T-cell (primary cell): Measurements from ENCODE around the gene AGAP1. TPM values are rescaled to one million over a fixed set of nuclear protein-coding genes. Genes with fewer than 3 reads are reported as not detected.
A peak's percentile ranks its signal among the peaks of the same experiment; 100 is the strongest.

Source experiments
- ATAC-seq, 4 experiments: fragments of 200-7000 bp in 3 of 4; fragments of 150-1000 bp in 1 of 4; cut with Tn5 transposase; replicated peaks in 1 of 4; 1 replicate in 3 of 4; 2 replicates in 1 of 4; pipeline ENCODE4 v1.10.0; 2021; ENCODE audit warnings: moderate library complexity in 3 of 4, mild to moderate bottlenecking in 2 of 4, moderate number of reproducible peaks in 1 of 4
- CTCF ChIA-PET, 2 donors: fragments of 300-600 bp; sonication (Branson Sonifier 250); formaldehyde crosslinking; loops; one replicate each; lab custom pipeline; 2022; ENCODE audit warnings: antibody characterized with exemption in 2 of 2; lab: Charles Lee
- POLR2A ChIA-PET, 2 donors: fragments of 300-600 bp; sonication (Branson Sonifier 250); formaldehyde crosslinking; loops; one replicate each; lab custom pipeline; 2022; ENCODE audit warnings: antibody characterized with exemption in 2 of 2; lab: Charles Lee
- DNase-seq, 35 experiments: peaks; one replicate each; pipeline versions ENCODE4 v3.0.0 to v3.0.0-alpha.2; 2013 to 2023
- H3K27ac ChIP-seq: one replicate; pipeline ENCODE4 v1.5.1; 2013; ENCODE audit warnings: low read length
- H3K27me3 ChIP-seq, 2 experiments: replicated peaks in 1 of 2; 1 replicate in 1 of 2; 2 replicates in 1 of 2; pipeline versions ENCODE4 v1.6.1 to v1.7.0; 2013; ENCODE audit warnings: low read length in 1 of 2, mixed read lengths in 1 of 2; ENCODE audit not compliant: control insufficient read depth in 2 of 2, insufficient read depth in 2 of 2; ENCODE audit errors: extremely low read depth in 1 of 2
- H3K36me3 ChIP-seq, 2 donors: 1 replicate in 1 of 2; 2 replicates in 1 of 2; pipeline versions ENCODE4 v1.6.1 to v1.7.0; 2013; ENCODE audit warnings: low read length in 1 of 2; ENCODE audit not compliant: control insufficient read depth in 2 of 2, insufficient read depth in 1 of 2; ENCODE audit errors: extremely low read depth in 1 of 2
- H3K4me1 ChIP-seq, 2 experiments: 1 replicate in 1 of 2; 2 replicates in 1 of 2; pipeline versions ENCODE4 v1.6.1 to v1.7.0; 2013; ENCODE audit warnings: low read length in 2 of 2, mixed read lengths in 1 of 2; ENCODE audit not compliant: insufficient read depth in 2 of 2, control insufficient read depth in 1 of 2; ENCODE audit errors: extremely low read depth in 1 of 2
- H3K4me3 ChIP-seq, 2 donors: 1 replicate in 1 of 2; 2 replicates in 1 of 2; pipeline versions ENCODE4 v1.5.1 to v1.7.0; 2013; ENCODE audit warnings: mild to moderate bottlenecking in 2 of 2, low read length in 1 of 2, moderate library complexity in 1 of 2; ENCODE audit not compliant: control insufficient read depth in 1 of 2; ENCODE audit errors: extremely low read depth in 1 of 2
- H3K9me3 ChIP-seq: 2 replicates; pipeline ENCODE4 v1.7.0; 2013
- H3K27ac Mint-ChIP-seq, 2 donors: one replicate each; pipeline ENCODE4 v1.8.0; 2020 to 2021; ENCODE audit warnings: mild to moderate bottlenecking in 2 of 2, mixed read lengths in 2 of 2
- H3K27me3 Mint-ChIP-seq, 2 donors: one replicate each; pipeline ENCODE4 v1.8.0; 2021 to 2022; ENCODE audit warnings: mixed read lengths in 2 of 2
- H3K36me3 Mint-ChIP-seq: one replicate; pipeline ENCODE4 v1.8.0; 2021; ENCODE audit warnings: mixed read lengths
- H3K4me1 Mint-ChIP-seq, 3 donors: one replicate each; pipeline ENCODE4 v1.8.0; 2020 to 2022; ENCODE audit warnings: mixed read lengths in 3 of 3, mild to moderate bottlenecking in 1 of 3
- H3K4me3 Mint-ChIP-seq, 3 donors: one replicate each; pipeline ENCODE4 v1.8.0; 2020 to 2022; ENCODE audit warnings: mild to moderate bottlenecking in 3 of 3, mixed read lengths in 3 of 3, moderate library complexity in 3 of 3
- H3K9me3 Mint-ChIP-seq, 3 donors: one replicate each; pipeline ENCODE4 v1.8.0; 2020 to 2022; ENCODE audit warnings: mixed read lengths in 3 of 3
- WGBS: methylation state at CpG from one replicate; pipeline ENCODE4 v1.1.5; 2013; ENCODE audit warnings: missing lambda C conversion rate; ENCODE audit not compliant: insufficient coverage; 5-methylcytosine and 5-hydroxymethylcytosine counted together
- total RNA-seq, 35 experiments: library from RNA in 6 of 35; stranded (reverse) in 6 of 35; fragments of 120-200 nt in 1 of 35; gene quantifications; one replicate each; pipeline versions ENCODE4 v1.2.1 to v1.2.4 and lab custom pipeline; 2013 to 2026

The AGAP1 gene
- total RNA-seq (10 to 100 TPM in 1 of 5 donors, 1 to 10 TPM in 4; 3.9 to 15.6 (median 5.2) TPM), total RNA-seq (lab: John Stamatoyannopoulos, UW) (1.2 to 12.0 (median 5.9) reads per million in 29 experiments)
- total RNA-seq (2013) = 7.8 TPM

GRCh38 chr2:235493775-235494715 lies at the start of gene AGAP1:
AGAP1 (plus strand) TSS chr2:235494043.
- CTCF ChIA-PET = no interaction called here
- H3K9me3 Mint-ChIP-seq = no peaks in the 10 kb centered on the region
- H3K4me3 ChIP-seq = peak within 1 kb of the TSS in 1 of 2 donors; percentile 46
- H3K9me3 ChIP-seq = no peaks in the 10 kb centered on the region
- 1% methylated on average over 154 of the region's 156 CpGs for WGBS
- no peaks in the 10 kb centered on the region for H3K36me3 Mint-ChIP-seq
- H3K27ac Mint-ChIP-seq = no peak within 1 kb of the TSS
- ATAC-seq = peak in 3 of 4 experiments; percentile 64 to 73 (median 65)
- peaks cover 16 to 22% (median 17%) of the 10 kb centered on the region in 3 donors for H3K4me1 Mint-ChIP-seq
- H3K27me3 ChIP-seq = peaks cover 19 to 58% of the 10 kb centered on the region in 2 experiments
- POLR2A ChIA-PET = no interaction called here
- peaks cover 0 to 17% of the 10 kb centered on the region in 2 experiments for H3K4me1 ChIP-seq
- H3K27ac ChIP-seq = no peak within 1 kb of the TSS
- peak within 1 kb of the TSS; percentile 75 to 86 (median 80) for H3K4me3 Mint-ChIP-seq
- peak in 4 of 35 experiments; percentile 2 to 19 (median 12) for DNase-seq
- peaks cover 54 to 68% of the 10 kb centered on the region in 2 donors for H3K27me3 Mint-ChIP-seq
- H3K36me3 ChIP-seq = no peaks in the 10 kb centered on the region

GRCh38 chr2:235444101-235444597 lies 49.7 kb upstream of the AGAP1 start:
- 80% methylated on average over 4 of the region's 7 CpGs for WGBS
- ChIA-PET POLR2A (no interaction called here), CTCF (no interaction called here)
- no peak overlapping the region for H3K4me3 Mint-ChIP-seq
- Histone ChIP-seq H3K27me3 (peaks cover 0 to 13% of the 10 kb centered on the region in 2 experiments), H3K9me3 (no peaks in the 10 kb centered on the region), H3K27ac (no peak overlapping the region), H3K4me1 (no peaks in the 10 kb centered on the region), H3K4me3 (no peak overlapping the region), H3K36me3 (no peaks in the 10 kb centered on the region)
- H3K27me3 Mint-ChIP-seq = peaks cover 4 to 15% of the 10 kb centered on the region in 2 donors
- no peaks in the 10 kb centered on the region for H3K36me3 Mint-ChIP-seq
- DNase-seq (no peak), ATAC-seq (no peak)
- peaks cover 0 to 5% (median 0%) of the 10 kb centered on the region in 3 donors for H3K9me3 Mint-ChIP-seq
- no peak overlapping the region for H3K27ac Mint-ChIP-seq
- H3K4me1 Mint-ChIP-seq = no peaks in the 10 kb centered on the region

- 74% methylated on average over 2 of the region's 6 CpGs for WGBS
- no peak overlapping the region for H3K4me3 ChIP-seq
- H3K36me3 ChIP-seq = no peaks in the 10 kb centered on the region
- no peak overlapping the region for H3K27ac ChIP-seq
- Mint-ChIP-seq H3K4me3 (no peak overlapping the region), H3K9me3 (peaks cover 0 to 5% (median 0%) of the 10 kb centered on the region in 3 donors), H3K4me1 (no peaks in the 10 kb centered on the region), H3K27me3 (peaks cover 3 to 10% of the 10 kb centered on the region in 2 donors), H3K27ac (no peak overlapping the region), H3K36me3 (no peaks in the 10 kb centered on the region)
- no peaks in the 10 kb centered on the region for H3K9me3 ChIP-seq
- peaks cover 0 to 10% of the 10 kb centered on the region in 2 experiments for H3K27me3 ChIP-seq
- DNase-seq = no peak
- CTCF ChIA-PET = no interaction called here
- POLR2A ChIA-PET = no interaction called here
- no peaks in the 10 kb centered on the region for H3K4me1 ChIP-seq
- no peak for ATAC-seq
Observed at GRCh38 chr2:235445116-235445515, 48.7 kb upstream of the AGAP1 start.

- peaks cover 0 to 5% (median 0%) of the 10 kb centered on the region in 3 donors for H3K9me3 Mint-ChIP-seq
- H3K4me1 Mint-ChIP-seq = no peaks in the 10 kb centered on the region
- no peaks in the 10 kb centered on the region for H3K9me3 ChIP-seq
- no peaks in the 10 kb centered on the region for H3K36me3 Mint-ChIP-seq
- H3K4me3 Mint-ChIP-seq = no peak overlapping the region
- 83% methylated on average over 1 of the region's 5 CpGs for WGBS
- ChIA-PET CTCF (no interaction called here), POLR2A (no interaction called here)
- no peak overlapping the region for H3K4me3 ChIP-seq
- peaks cover 0 to 4% of the 10 kb centered on the region in 2 experiments for H3K27me3 ChIP-seq
- no peak overlapping the region for H3K27ac Mint-ChIP-seq
- ATAC-seq (no peak), DNase-seq (no peak)
- H3K4me1 ChIP-seq = no peaks in the 10 kb centered on the region
- no peaks in the 10 kb centered on the region for H3K36me3 ChIP-seq
- no peak overlapping the region for H3K27ac ChIP-seq
- peaks cover 3 to 6% of the 10 kb centered on the region in 2 donors for H3K27me3 Mint-ChIP-seq
Observed at GRCh38 chr2:235446082-235446481, 47.8 kb upstream of the AGAP1 start.

GRCh38 chr2:235447210-235447609 lies 46.6 kb upstream of the AGAP1 start:
- no CpG with 5 or more reads among the region's 3 CpGs for WGBS
- Histone ChIP-seq H3K4me1 (no peaks in the 10 kb centered on the region), H3K4me3 (no peak overlapping the region), H3K27me3 (peaks cover 0 to 4% of the 10 kb centered on the region in 2 experiments), H3K36me3 (no peaks in the 10 kb centered on the region), H3K9me3 (no peaks in the 10 kb centered on the region), H3K27ac (no peak overlapping the region)
- H3K27me3 Mint-ChIP-seq = peaks cover 4 to 8% of the 10 kb centered on the region in 2 donors
- ChIA-PET CTCF (no interaction called here), POLR2A (no interaction called here)
- H3K36me3 Mint-ChIP-seq = no peaks in the 10 kb centered on the region
- H3K9me3 Mint-ChIP-seq = peaks cover 0 to 5% (median 0%) of the 10 kb centered on the region in 3 donors
- H3K27ac Mint-ChIP-seq = no peak overlapping the region
- H3K4me3 Mint-ChIP-seq = no peak overlapping the region
- DNase-seq (no peak), ATAC-seq (no peak)
- H3K4me1 Mint-ChIP-seq = no peaks in the 10 kb centered on the region

- Mint-ChIP-seq H3K27ac (no peak overlapping the region), H3K27me3 (peaks cover 5 to 12% of the 10 kb centered on the region in 2 donors), H3K9me3 (no peaks in the 10 kb centered on the region), H3K36me3 (no peaks in the 10 kb centered on the region), H3K4me3 (no peak overlapping the region), H3K4me1 (no peaks in the 10 kb centered on the region)
- ATAC-seq = no peak
- no peak overlapping the region for H3K27ac ChIP-seq
- no peak overlapping the region for H3K4me3 ChIP-seq
- POLR2A ChIA-PET = no interaction called here
- 100% methylated on average over 1 of the region's 9 CpGs for WGBS
- no peaks in the 10 kb centered on the region for H3K9me3 ChIP-seq
- H3K27me3 ChIP-seq = peaks cover 0 to 4% of the 10 kb centered on the region in 2 experiments
- CTCF ChIA-PET = no interaction called here
- no peaks in the 10 kb centered on the region for H3K36me3 ChIP-seq
- DNase-seq = no peak
- no peaks in the 10 kb centered on the region for H3K4me1 ChIP-seq
Observed at GRCh38 chr2:235449568-235449967, 44.3 kb upstream of the AGAP1 start.
